Measurements from ENCODE around the gene PDLIM1. TPM values are rescaled to one million over a fixed set of nuclear protein-coding genes. Genes with fewer than 3 reads are reported as not detected.
"Not testable (repeated sequence)": the region's sequence is repeated elsewhere in the genome, so short reads cannot be mapped to it uniquely, and the experiment has no call there.

Gene PDLIM1
- total RNA-seq, 1 experiment from 2014 or later, result 115 TPM

- Histone ChIP-seq H3K4ac (ENCODE audit: low read depth, low read length) (peak overlapping the region; percentile 100), H3K23ac (ENCODE audit: insufficient read length, low read depth, low read length) (peak overlapping the region; percentile 98), H3K9me3 (ENCODE audit: control insufficient read depth, low read depth, low read length) (no peaks in the 10 kb centered on the region), H2BK12ac (ENCODE audit: insufficient read length, low read depth, low read length) (peak overlapping the region; percentile 96), H3K18ac (ENCODE audit: insufficient read length, low read depth, low read length) (peak overlapping the region; percentile 97), H4K5ac (ENCODE audit: insufficient read length, low read depth, low read length) (peak overlapping the region; percentile 100), H3K27ac (ENCODE audit: insufficient read length, low read depth, low read length) (peak overlapping the region; percentile 100), H2AK5ac (ENCODE audit: insufficient read length, low read length) (peak overlapping the region; percentile 76), H3T11ph (ENCODE audit: low read length) (peak overlapping the region; percentile 92), H3K23me2 (ENCODE audit: insufficient read length, low read depth, low read length, poor library complexity, severe bottlenecking) (peaks cover 11% of the 10 kb centered on the region), H2BK5ac (ENCODE audit: insufficient read length, low read length) (peak overlapping the region; percentile 99), H4K8ac (replicated peaks; ENCODE audit: insufficient read length, low read depth, low read length) (peak overlapping the region; percentile 100), H2AFZ (ENCODE audit: low read length) (no peak overlapping the region), H2BK120ac (ENCODE audit: low read depth, low read length, poor library complexity, severe bottlenecking) (peak overlapping the region; percentile 99), H3K79me2 (ENCODE audit: insufficient read depth, low read length) (no peaks in the 10 kb centered on the region), H4K20me1 (ENCODE audit: control insufficient read depth, insufficient read depth, insufficient read length) (no peaks in the 10 kb centered on the region), H2BK15ac (ENCODE audit: low read depth, low read length) (no peak overlapping the region), H3K56ac (ENCODE audit: insufficient read length, low read depth, low read length) (peak overlapping the region; percentile 100), H2BK20ac (ENCODE audit: low read depth, low read length, poor library complexity, severe bottlenecking) (peak overlapping the region; percentile 98), H3K14ac (ENCODE audit: insufficient read depth, low read length) (peak overlapping the region; percentile 96), H3K4me2 (ENCODE audit: insufficient read depth, insufficient read length, low read length) (peak overlapping the region; percentile 91), H3K79me1 (ENCODE audit: insufficient read depth, low read depth, low read length, poor library complexity, severe bottlenecking) (no peaks in the 10 kb centered on the region), H3K9ac (ENCODE audit: extremely low read depth, insufficient read length, low read length) (peak overlapping the region; percentile 94), H3K27me3 (ENCODE audit: insufficient read depth, low read length) (no peaks in the 10 kb centered on the region), H4K91ac (ENCODE audit: insufficient read length, low read depth, low read length) (peak overlapping the region; percentile 100), H3K4me1 (ENCODE audit: insufficient read depth, low read length) (peaks cover 11% of the 10 kb centered on the region; the same call in 1 of the 2 replicates)
- peaks cover 9 to 25% (median 11%) of the 10 kb centered on the region in 3 experiments for H3K36me3 Mint-ChIP-seq (ENCODE audit: insufficient read depth in 1 of 3, low read depth in 3 of 3)
- H3K27me3 Mint-ChIP-seq (ENCODE audit: low read depth), result no peaks in the 10 kb centered on the region
- no peak for TF ChIP-seq CTCF (conservative IDR thresholded peaks at IDR 0.05)
- H3K4me3 Mint-ChIP-seq, result peak overlapping the region; percentile 57 to 66
- H3K9me3 Mint-ChIP-seq, result peaks cover 0 to 17% of the 10 kb centered on the region in 2 experiments; a peak in 3 of 5 replicates
- peak overlapping the region; percentile 98 to 100 (median 98) for H3K27ac Mint-ChIP-seq
- H3K4me1 Mint-ChIP-seq, result peaks cover 45% of the 10 kb centered on the region in 2 experiments
- DNase-seq, result peak; percentile 84
- no CpG with 5 or more reads among the region's 10 CpGs for WGBS (ENCODE audit: extremely low coverage, insufficient read length, low lambda C conversion rate)
These were observed 60.8 kb downstream of the PDLIM1 start for GRCh38 chr10:95229724-95230627.

DNA sequence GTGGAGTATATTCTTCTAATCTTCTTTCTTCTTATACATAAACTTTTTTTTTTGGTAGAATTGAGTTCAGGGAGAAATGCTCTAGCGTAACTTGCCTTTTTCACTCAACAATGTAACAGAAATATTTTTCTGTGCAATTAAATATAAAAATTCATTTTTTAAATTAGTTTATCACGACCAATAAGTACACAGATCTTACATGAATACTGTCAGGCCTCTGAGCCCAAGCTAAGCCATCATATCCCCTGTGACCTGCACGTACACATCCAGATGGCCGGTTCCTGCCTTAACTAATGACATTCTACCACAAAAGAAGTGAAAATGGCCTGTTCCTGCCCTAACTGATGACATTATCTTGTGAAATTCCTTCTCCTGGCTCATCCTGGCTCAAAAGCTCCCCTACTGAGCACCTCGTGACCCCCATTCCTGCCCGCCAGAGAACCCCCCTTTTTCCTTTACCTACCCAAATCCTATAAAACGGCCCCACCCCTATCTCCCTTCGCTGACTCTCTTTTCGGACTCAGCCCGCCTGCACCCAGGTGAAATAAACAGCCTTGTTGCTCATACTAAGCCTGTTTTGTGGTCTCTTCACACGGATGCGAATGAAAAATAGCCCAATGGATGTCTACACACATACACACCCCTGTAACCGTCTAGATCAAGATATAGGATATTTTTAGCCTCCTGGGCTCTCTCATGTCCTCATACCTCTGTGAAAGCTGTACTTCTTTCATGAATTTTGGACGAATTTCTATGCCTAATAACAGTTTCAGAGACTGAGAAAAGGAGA is 61.7 kb downstream of the PDLIM1 start:
- H3K4me3 Mint-ChIP-seq, result peak overlapping the region; percentile 55 to 57
- peak overlapping the region; percentile 94 for H4K5ac ChIP-seq (ENCODE audit: insufficient read length, low read depth, low read length)
- not testable (repeated sequence) for H4K91ac ChIP-seq (ENCODE audit: insufficient read length, low read depth, low read length); H3K27me3 ChIP-seq (ENCODE audit: insufficient read depth, low read length); H2AFZ ChIP-seq (ENCODE audit: low read length); H3K79me2 ChIP-seq (ENCODE audit: insufficient read depth, low read length); H3K23ac ChIP-seq (ENCODE audit: insufficient read length, low read depth, low read length); H3K27me3 Mint-ChIP-seq (ENCODE audit: low read depth); H3K9me3 ChIP-seq (ENCODE audit: control insufficient read depth, low read depth, low read length); H2BK15ac ChIP-seq (ENCODE audit: low read depth, low read length); DNase-seq; H3K79me1 ChIP-seq (ENCODE audit: insufficient read depth, low read depth, low read length, poor library complexity, severe bottlenecking); H2BK20ac ChIP-seq (ENCODE audit: low read depth, low read length, poor library complexity, severe bottlenecking); H4K20me1 ChIP-seq (ENCODE audit: control insufficient read depth, insufficient read depth, insufficient read length)
- H3K4me1 Mint-ChIP-seq, result peaks cover 42% of the 10 kb centered on the region in 2 experiments
- H3K27ac ChIP-seq (ENCODE audit: insufficient read length, low read depth, low read length), result peak overlapping the region; percentile 100
- peak overlapping the region; percentile 100 for H3K56ac ChIP-seq (ENCODE audit: insufficient read length, low read depth, low read length)
- peak overlapping the region; percentile 86 for H3K9ac ChIP-seq (ENCODE audit: extremely low read depth, insufficient read length, low read length)
- H3K14ac ChIP-seq (ENCODE audit: insufficient read depth, low read length), result peak overlapping the region; percentile 16; the same call in 1 of the 2 replicates
- peak overlapping the region; percentile 98 to 100 (median 98) for H3K27ac Mint-ChIP-seq
- H3K4me1 ChIP-seq (ENCODE audit: insufficient read depth, low read length), result peaks cover 11% of the 10 kb centered on the region; the same call in 1 of the 2 replicates
- peak overlapping the region; percentile 92 for H3T11ph ChIP-seq (ENCODE audit: low read length)
- H3K18ac ChIP-seq (ENCODE audit: insufficient read length, low read depth, low read length), result peak overlapping the region; percentile 87
- H3K23me2 ChIP-seq (ENCODE audit: insufficient read length, low read depth, low read length, poor library complexity, severe bottlenecking), result peaks cover 11% of the 10 kb centered on the region
- H3K36me3 Mint-ChIP-seq (ENCODE audit: insufficient read depth in 1 of 3, low read depth in 3 of 3), result peaks cover 9 to 31% (median 13%) of the 10 kb centered on the region in 3 experiments
- peak overlapping the region; percentile 74 for H4K8ac ChIP-seq (replicated peaks; ENCODE audit: insufficient read length, low read depth, low read length)
- no CpG with 5 or more reads among the region's 14 CpGs for WGBS (ENCODE audit: extremely low coverage, insufficient read length, low lambda C conversion rate)
- peak overlapping the region; percentile 76 for H2AK5ac ChIP-seq (ENCODE audit: insufficient read length, low read length)
- H2BK5ac ChIP-seq (ENCODE audit: insufficient read length, low read length), result peak overlapping the region; percentile 99
- H3K9me3 Mint-ChIP-seq, result peaks cover 6 to 17% of the 10 kb centered on the region in 2 experiments; a peak in 4 of 5 replicates
- H3K4ac ChIP-seq (ENCODE audit: low read depth, low read length), result peak overlapping the region; percentile 74; the same call in 1 of the 2 replicates
- H3K4me2 ChIP-seq (ENCODE audit: insufficient read depth, insufficient read length, low read length), result peak overlapping the region; percentile 91
- peak overlapping the region; percentile 96 for H2BK12ac ChIP-seq (ENCODE audit: insufficient read length, low read depth, low read length)
- peak overlapping the region; percentile 69 for H2BK120ac ChIP-seq (ENCODE audit: low read depth, low read length, poor library complexity, severe bottlenecking)
